ENCODE data around the gene NCAM1.

The NCAM1 gene

DNA sequence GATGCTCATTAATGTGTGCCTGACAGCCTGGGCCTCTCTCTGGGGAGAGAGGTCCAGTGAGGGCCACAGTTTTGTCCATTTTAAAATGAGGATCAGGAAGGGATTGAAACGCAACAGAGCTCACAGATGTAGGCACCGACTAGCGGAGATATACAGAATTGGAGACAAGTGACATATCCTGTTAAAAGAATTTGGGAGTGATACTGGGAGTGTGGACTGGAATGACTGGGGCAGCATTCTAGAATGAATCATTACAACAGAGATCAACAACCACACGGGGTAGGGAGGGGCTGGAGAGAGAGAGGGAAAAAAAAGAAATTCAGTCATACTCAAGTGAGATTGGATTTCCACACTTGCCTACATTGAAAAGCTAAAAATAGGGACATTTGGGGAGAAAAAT, 2.5 kb upstream of the NCAM1 start:
- no peak overlapping the region for H3K4me3 ChIP-seq (ENCODE audit: low read depth, low read length)
- DNase-seq (ENCODE audit: low read depth), result peak; percentile 25
- TF ChIP-seq, protein P1, sequence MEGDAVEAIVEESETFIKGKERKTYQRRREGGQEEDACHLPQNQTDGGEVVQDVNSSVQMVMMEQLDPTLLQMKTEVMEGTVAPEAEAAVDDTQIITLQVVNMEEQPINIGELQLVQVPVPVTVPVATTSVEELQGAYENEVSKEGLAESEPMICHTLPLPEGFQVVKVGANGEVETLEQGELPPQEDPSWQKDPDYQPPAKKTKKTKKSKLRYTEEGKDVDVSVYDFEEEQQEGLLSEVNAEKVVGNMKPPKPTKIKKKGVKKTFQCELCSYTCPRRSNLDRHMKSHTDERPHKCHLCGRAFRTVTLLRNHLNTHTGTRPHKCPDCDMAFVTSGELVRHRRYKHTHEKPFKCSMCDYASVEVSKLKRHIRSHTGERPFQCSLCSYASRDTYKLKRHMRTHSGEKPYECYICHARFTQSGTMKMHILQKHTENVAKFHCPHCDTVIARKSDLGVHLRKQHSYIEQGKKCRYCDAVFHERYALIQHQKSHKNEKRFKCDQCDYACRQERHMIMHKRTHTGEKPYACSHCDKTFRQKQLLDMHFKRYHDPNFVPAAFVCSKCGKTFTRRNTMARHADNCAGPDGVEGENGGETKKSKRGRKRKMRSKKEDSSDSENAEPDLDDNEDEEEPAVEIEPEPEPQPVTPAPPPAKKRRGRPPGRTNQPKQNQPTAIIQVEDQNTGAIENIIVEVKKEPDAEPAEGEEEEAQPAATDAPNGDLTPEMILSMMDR (conservative IDR thresholded peaks at IDR 0.05; ENCODE audit: low read depth, low read length), result peak; percentile 21

DNA sequence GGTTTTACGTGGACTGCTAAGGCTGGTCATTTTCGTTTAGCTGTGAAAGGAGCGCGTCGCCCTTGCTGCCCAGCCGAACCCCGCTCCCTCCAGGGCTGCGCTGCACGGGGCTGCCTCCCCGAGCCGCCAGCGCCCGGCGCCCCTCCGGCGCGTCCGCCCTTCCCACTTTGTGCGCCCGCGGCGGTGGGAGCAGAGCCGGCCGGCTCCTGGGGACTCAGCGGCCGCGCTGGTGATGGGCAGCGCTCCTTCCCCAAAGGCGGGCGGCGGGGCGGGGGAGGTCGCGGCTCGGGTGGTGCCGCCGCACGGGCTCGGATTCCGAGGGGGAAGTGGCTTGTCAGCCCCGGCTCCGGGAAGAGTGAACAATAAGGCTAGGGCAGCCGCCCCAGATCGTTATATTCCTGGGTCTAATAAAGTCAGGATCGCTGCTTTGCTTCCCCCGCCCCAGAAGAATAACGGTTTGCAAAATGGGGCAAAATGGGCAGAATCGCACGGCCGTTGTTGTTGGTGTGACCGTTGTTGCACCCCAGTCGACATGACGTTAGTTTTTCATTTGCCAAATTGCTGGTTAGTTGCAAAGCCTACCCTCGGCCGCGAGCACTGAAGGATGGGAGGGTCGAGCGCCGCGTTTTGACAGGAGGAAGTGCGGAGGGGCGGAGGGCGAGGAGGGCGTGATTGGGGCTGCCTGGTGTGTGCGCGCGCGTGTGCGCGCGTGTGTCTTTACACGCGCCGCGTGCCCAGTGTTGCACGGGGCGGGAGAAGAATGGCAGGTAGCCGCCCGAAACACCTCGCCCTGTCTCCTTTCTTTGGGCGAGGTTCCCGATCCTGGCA, 745 bp downstream of the NCAM1 start:
- peak overlapping the region; percentile 53 for H3K4me3 ChIP-seq (ENCODE audit: low read depth, low read length)
- no peak for DNase-seq (ENCODE audit: low read depth)
- TF ChIP-seq, protein P1 (conservative IDR thresholded peaks at IDR 0.05; ENCODE audit: low read depth, low read length), result no peak

DNA sequence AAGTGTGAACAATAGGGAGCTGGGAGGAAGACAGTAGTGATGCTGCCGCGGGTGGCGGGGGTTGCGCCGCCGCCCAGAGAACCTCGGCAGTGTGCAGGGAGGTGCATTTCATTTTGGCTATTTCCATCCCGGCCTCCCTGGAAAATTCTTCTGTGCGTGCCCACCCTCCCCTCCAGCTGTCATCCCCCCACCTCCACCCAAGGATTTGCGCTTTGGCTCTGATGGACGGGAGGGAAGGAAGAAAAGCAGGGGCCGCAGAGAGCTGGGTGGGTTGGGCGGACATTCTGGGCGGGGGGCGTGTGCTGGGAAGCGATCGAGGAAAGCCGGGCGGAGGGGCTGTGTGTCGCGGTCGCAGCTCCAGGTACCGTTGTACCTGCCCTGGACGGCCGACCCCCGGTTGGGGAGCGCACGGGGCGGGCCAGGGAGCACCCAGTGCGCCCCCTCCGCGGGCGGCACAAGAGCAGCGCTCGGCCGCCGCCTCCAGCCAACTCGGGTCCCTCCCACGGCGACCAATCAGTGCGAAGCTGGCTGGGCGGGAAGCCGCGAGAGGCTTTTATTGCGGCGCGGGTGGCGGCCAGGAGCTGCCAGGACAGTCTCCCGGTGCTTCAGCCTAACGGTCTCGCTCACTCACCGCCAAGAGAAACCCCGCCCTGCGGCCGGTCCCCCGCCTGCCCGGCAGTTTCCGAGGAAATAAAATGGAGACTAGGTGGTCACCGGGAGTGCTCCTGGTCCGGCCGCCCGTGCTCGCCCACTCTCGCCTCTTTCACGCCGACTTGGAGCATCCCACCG, 1.6 kb downstream of the NCAM1 start:
- DNase-seq (ENCODE audit: low read depth), result no peak
- peak overlapping the region; percentile 53 for H3K4me3 ChIP-seq (ENCODE audit: low read depth, low read length)
- TF ChIP-seq, protein P1 (conservative IDR thresholded peaks at IDR 0.05; ENCODE audit: low read depth, low read length), result no peak

DNA sequence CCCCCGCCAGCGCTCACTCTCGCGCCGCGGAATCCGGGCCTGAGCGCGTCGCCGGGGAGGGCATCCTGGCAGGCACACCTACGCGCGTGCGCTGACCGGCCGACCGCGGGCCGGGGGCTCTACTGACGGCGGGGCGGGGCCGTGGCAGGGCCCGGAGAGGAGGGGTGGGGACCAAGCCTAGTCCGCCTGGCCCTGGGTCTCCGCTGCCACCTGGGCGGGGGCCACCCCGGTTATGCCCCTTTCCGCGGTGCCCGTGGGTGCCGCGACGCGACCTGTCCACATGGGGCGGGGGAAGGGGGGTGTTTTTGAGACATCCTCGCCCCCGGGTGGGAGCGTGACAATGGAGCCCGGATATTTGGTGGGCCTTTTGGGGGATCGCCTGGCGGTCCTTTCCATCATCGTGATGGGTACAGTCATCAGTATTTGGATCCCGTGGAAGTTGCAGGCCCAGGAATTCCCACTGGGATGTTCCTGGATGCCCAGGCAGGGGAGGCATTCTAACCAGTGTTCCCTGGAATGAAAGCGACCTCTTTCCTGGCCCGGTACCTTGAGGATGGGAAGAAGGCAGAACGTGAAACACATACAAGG, 2.2 kb downstream of the NCAM1 start:
- DNase-seq (ENCODE audit: low read depth), result no peak
- H3K4me3 ChIP-seq (ENCODE audit: low read depth, low read length), result peak overlapping the region; percentile 53
- TF ChIP-seq, protein P1 (conservative IDR thresholded peaks at IDR 0.05; ENCODE audit: low read depth, low read length), result no peak

DNA sequence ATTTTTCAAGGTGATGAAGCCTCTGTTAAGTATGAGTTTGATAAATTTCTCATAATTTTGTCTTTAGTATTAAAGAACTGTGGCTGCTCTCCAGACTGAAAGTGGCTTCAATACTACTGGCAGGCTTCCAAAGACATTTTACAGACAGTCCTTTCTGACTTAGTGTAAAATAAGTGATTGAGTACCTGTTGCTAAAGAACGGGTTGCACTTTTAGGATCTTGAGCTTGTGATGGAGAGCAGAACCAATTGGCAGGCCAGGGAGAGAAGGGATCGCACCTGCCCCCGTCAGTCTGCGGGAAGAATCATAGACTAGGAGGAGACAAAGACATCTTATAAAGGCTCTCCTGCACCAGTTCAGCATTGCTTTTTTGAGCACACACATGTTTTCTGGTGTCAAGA, 4.4 kb downstream of the NCAM1 start:
- H3K4me3 ChIP-seq (ENCODE audit: low read depth, low read length), result no peak overlapping the region
- DNase-seq (ENCODE audit: low read depth), result no peak
- TF ChIP-seq, protein P1 (conservative IDR thresholded peaks at IDR 0.05; ENCODE audit: low read depth, low read length), result no peak

DNA sequence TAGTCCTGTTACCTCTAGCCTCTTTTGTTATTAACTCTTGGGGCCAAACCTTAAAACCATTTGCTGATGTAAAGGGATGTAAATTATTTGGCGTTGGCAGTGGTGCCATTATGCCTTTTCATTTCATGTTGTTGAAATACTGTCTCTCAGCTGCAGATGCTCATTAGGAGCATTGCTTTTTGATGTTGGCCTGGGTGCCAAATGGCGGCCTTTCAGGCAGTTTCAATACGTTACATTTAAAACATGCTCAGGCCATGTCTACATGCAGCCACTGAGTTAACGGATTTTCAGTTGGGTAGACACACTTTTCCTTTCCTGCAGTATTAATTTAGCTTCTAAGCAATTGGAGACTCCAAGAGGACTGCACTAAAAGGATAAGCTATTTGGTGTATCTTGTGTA, 5.3 kb downstream of the NCAM1 start:
- TF ChIP-seq, protein P1 (conservative IDR thresholded peaks at IDR 0.05; ENCODE audit: low read depth, low read length), result no peak
- no peak for DNase-seq (ENCODE audit: low read depth)
- H3K4me3 ChIP-seq (ENCODE audit: low read depth, low read length), result no peak overlapping the region

Data from choroid plexus epithelial cell (primary cell).